Smooth muscle cell (in vitro differentiated cells): ENCODE results near the gene PPBP. TPM values are rescaled to one million over a fixed set of nuclear protein-coding genes. Genes with fewer than 3 reads are reported as not detected.
"Not testable (repeated sequence)": the region's sequence is repeated elsewhere in the genome, so short reads cannot be mapped to it uniquely, and the experiment has no call there.

ENCODE experiments used
- DNase-seq: peaks from one replicate; lab custom pipeline; 2025; ENCODE audit not compliant: unreplicated experiment; lab: John Stamatoyannopoulos, UW
- H2AFZ ChIP-seq: fragments of 200-600 bp; sonication (generic); 2 replicates; pipeline ENCODE4 v1.6.0; 2016; ENCODE audit warnings: antibody characterized with exemption, low read depth, mild to moderate bottlenecking
- H3F3A ChIP-seq: fragments of 200-600 bp; sonication (generic); 2 replicates; pipeline ENCODE4 v1.6.0; 2017; ENCODE audit warnings: antibody characterized with exemption, low read depth
- H3K27ac ChIP-seq: fragments of 200-600 bp; sonication (generic); 2 replicates; pipeline ENCODE4 v1.5.1; 2016; ENCODE audit warnings: low read depth, mild to moderate bottlenecking
- H3K27me3 ChIP-seq: fragments of 200-600 bp; sonication (generic); 2 replicates; pipeline ENCODE4 v1.6.1; 2016; ENCODE audit warnings: low read depth, mild to moderate bottlenecking
- H3K36me3 ChIP-seq: fragments of 200-600 bp; sonication (generic); 2 replicates; pipeline ENCODE4 v1.5.1; 2016; ENCODE audit warnings: low read depth
- H3K4me1 ChIP-seq: fragments of 200-600 bp; sonication (generic); 2 replicates; pipeline ENCODE4 v1.5.1; 2016; ENCODE audit warnings: low read depth
- H3K4me2 ChIP-seq: fragments of 200-600 bp; sonication (generic); 2 replicates; pipeline ENCODE4 v1.6.0; 2016; ENCODE audit warnings: mild to moderate bottlenecking
- H3K4me3 ChIP-seq: fragments of 200-600 bp; sonication (generic); 2 replicates; pipeline ENCODE4 v1.5.1; 2016; ENCODE audit warnings: mild to moderate bottlenecking
- H3K79me2 ChIP-seq: fragments of 200-600 bp; sonication (generic); 2 replicates; pipeline ENCODE4 v1.6.0; 2016; ENCODE audit warnings: low read depth, mild to moderate bottlenecking
- H3K9ac ChIP-seq: fragments of 200-600 bp; sonication (generic); 2 replicates; pipeline ENCODE4 v1.6.0; 2016; ENCODE audit warnings: low read depth
- H3K9me3 ChIP-seq: fragments of 200-600 bp; sonication (generic); replicated peaks from 2 replicates; pipeline ENCODE4 v1.5.1; 2016; ENCODE audit warnings: low read depth
- H4K20me1 ChIP-seq: fragments of 200-600 bp; sonication (generic); 2 replicates; pipeline ENCODE4 v1.6.0; 2016; ENCODE audit warnings: low read depth
- CTCF ChIP-seq: fragments of 200-600 bp; sonication (generic); IDR thresholded peaks from 2 replicates; pipeline ENCODE4 v1.5.1; 2017; ENCODE audit warnings: borderline replicate concordance, mild to moderate bottlenecking, antibody characterized with exemption; ENCODE audit not compliant: insufficient read depth, poor library complexity, severe bottlenecking
- WGBS: methylation state at CpG from one replicate; pipeline ENCODE4 v1.1.7; 2016; ENCODE audit warnings: low lambda C conversion rate; 5-methylcytosine and 5-hydroxymethylcytosine counted together
- polyA plus RNA-seq: library from polyadenylated mRNA; unstranded; fragments of >200 nt; fragmentation: Nextera tagmentation; extraction: Ambion mirVana; gene quantifications from 2 replicates; pipeline ENCODE4 v1.2.1, GENCODE V29; 2016
- total RNA-seq: library from RNA; depleted of rRNA; stranded (reverse); fragments of >200 nt; gene quantifications from 2 replicates; pipeline ENCODE4 v1.2.3, GENCODE V29; 2014

Gene PPBP
- total and polyA plus RNA-seq, 2 experiments from 2014 or later = not detected

GRCh38 chr4:73967866-73968265 is 20.1 kb downstream of the PPBP start:
- H3K4me2 ChIP-seq = peak overlapping the region; percentile 37
- peaks cover 22% of the 10 kb centered on the region for H3K9me3 ChIP-seq
- no peak overlapping the region for H3K4me3 ChIP-seq
- no peak for DNase-seq
- no peak overlapping the region for H2AFZ ChIP-seq
- no peak for TF ChIP-seq CTCF
- no peak overlapping the region for H3K9ac ChIP-seq
- peaks cover 3% of the 10 kb centered on the region for H3K36me3 ChIP-seq
- no peaks in the 10 kb centered on the region for H3K4me1 ChIP-seq
- H3K27me3 ChIP-seq = no peaks in the 10 kb centered on the region
- H3K79me2 ChIP-seq = no peaks in the 10 kb centered on the region
- H3F3A ChIP-seq = peaks cover 5% of the 10 kb centered on the region
- peak overlapping the region; percentile 44 for H3K27ac ChIP-seq
- no peaks in the 10 kb centered on the region for H4K20me1 ChIP-seq

GRCh38 chr4:73964862-73965611 is 23.0 kb downstream of the PPBP start:
- 55% methylated on average over 7 of the region's 7 CpGs for WGBS
- DNase-seq = no peak
- no peaks in the 10 kb centered on the region for H4K20me1 ChIP-seq

GRCh38 chr4:73962724-73963123 is 25.3 kb downstream of the PPBP start:
- TF ChIP-seq CTCF = no peak
- Histone ChIP-seq H3K79me2 (no peaks in the 10 kb centered on the region), H3K27ac (no peak overlapping the region), H3K4me1 (no peaks in the 10 kb centered on the region), H3K9me3 (peaks cover 8% of the 10 kb centered on the region), H3K4me2 (no peak overlapping the region), H3K36me3 (no peaks in the 10 kb centered on the region), H2AFZ (no peak overlapping the region), H4K20me1 (no peaks in the 10 kb centered on the region), H3K4me3 (no peak overlapping the region), H3F3A (peaks cover 5% of the 10 kb centered on the region), H3K9ac (no peak overlapping the region), H3K27me3 (no peaks in the 10 kb centered on the region)
- WGBS = 76% methylated on average over 2 of the region's 2 CpGs
- DNase-seq = no peak

More at GRCh38 chr4:73964862-73965611, 23.0 kb downstream of the PPBP start:
- Histone ChIP-seq H3K4me3 (no peak overlapping the region), H3K4me2 (no peak overlapping the region), H2AFZ (no peak overlapping the region), H3K79me2 (no peaks in the 10 kb centered on the region), H3K27ac (no peak overlapping the region), H3F3A (peaks cover 5% of the 10 kb centered on the region), H3K27me3 (no peaks in the 10 kb centered on the region), H3K9ac (no peak overlapping the region), H3K4me1 (no peaks in the 10 kb centered on the region), H3K36me3 (no peaks in the 10 kb centered on the region), H3K9me3 (peaks cover 8% of the 10 kb centered on the region)
- TF ChIP-seq CTCF = peak; percentile 19

GRCh38 chr4:73959041-73959440 is 28.9 kb downstream of the PPBP start:
- not testable (repeated sequence) for H4K20me1 ChIP-seq, DNase-seq, H3K79me2 ChIP-seq, H3K27ac ChIP-seq, H3K9me3 ChIP-seq, H3K36me3 ChIP-seq, H3F3A ChIP-seq, H3K4me1 ChIP-seq, H3K4me3 ChIP-seq, H2AFZ ChIP-seq, H3K4me2 ChIP-seq, H3K27me3 ChIP-seq, H3K9ac ChIP-seq
- WGBS = 100% methylated on average over 1 of the region's 1 CpG
